ENCODE measurements around the gene SNX9. TPM values are rescaled to one million over a fixed set of nuclear protein-coding genes. Genes with fewer than 3 reads are reported as not detected.

The SNX9 gene
- total RNA-seq, 1 experiment from 2014 or later = 27.4 TPM

DNA sequence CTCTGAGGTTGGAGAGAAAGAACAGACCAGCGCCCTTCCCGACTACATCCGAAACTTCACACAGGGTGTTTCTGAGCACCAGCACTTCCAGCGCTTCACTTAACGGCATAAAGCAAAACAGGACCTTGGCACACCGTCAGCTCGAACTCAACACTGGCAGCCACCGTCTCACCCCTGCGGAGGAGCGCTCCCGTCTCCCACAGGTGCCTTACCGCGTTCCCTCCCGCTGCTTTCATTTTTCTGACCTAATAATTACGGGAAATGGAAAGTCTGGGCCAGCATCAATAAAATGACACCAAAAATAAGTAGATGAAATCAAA, 120.9 kb downstream of the SNX9 start:
- no peak overlapping the region for H3K4me3 ChIP-seq (ENCODE audit: low read depth, low read length)
- peaks cover 6% of the 10 kb centered on the region; the same call in 1 of the 2 replicates for H3K4me1 ChIP-seq
- H3K27me3 ChIP-seq (replicated peaks; ENCODE audit: control insufficient read depth, insufficient read depth, low read length) = no peaks in the 10 kb centered on the region
- Mint-ChIP-seq H3K4me1 (ENCODE audit: low read depth, unreplicated experiment) (no peaks in the 10 kb centered on the region), H3K36me3 (ENCODE audit: insufficient read depth, unreplicated experiment) (peaks cover 57% of the 10 kb centered on the region), H3K27ac (ENCODE audit: unreplicated experiment) (no peak overlapping the region), H3K9me3 (ENCODE audit: unreplicated experiment) (no peaks in the 10 kb centered on the region), H3K27me3 (ENCODE audit: insufficient read depth, unreplicated experiment) (no peaks in the 10 kb centered on the region), H3K4me3 (ENCODE audit: unreplicated experiment) (no peak overlapping the region)
- TF ChIP-seq, protein P1, sequence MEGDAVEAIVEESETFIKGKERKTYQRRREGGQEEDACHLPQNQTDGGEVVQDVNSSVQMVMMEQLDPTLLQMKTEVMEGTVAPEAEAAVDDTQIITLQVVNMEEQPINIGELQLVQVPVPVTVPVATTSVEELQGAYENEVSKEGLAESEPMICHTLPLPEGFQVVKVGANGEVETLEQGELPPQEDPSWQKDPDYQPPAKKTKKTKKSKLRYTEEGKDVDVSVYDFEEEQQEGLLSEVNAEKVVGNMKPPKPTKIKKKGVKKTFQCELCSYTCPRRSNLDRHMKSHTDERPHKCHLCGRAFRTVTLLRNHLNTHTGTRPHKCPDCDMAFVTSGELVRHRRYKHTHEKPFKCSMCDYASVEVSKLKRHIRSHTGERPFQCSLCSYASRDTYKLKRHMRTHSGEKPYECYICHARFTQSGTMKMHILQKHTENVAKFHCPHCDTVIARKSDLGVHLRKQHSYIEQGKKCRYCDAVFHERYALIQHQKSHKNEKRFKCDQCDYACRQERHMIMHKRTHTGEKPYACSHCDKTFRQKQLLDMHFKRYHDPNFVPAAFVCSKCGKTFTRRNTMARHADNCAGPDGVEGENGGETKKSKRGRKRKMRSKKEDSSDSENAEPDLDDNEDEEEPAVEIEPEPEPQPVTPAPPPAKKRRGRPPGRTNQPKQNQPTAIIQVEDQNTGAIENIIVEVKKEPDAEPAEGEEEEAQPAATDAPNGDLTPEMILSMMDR (IDR thresholded peaks at IDR 0.05; ENCODE audit: insufficient read depth in 1 of 2, low read depth in 1 of 2, low read length in 1 of 2, severe bottlenecking in 1 of 2, unreplicated experiment in 1 of 2) = no peak
- intact Hi-C loops (cut with micrococcal nuclease; ENCODE audit: unreplicated experiment) = no loop called here
- POLR2A ChIA-PET = no interaction called here
- H3K9me3 ChIP-seq = no peaks in the 10 kb centered on the region
- BruUV-seq (replicated peaks) = TSS peak; percentile 18
- DNase-seq = no peak
- H3K36me3 ChIP-seq (ENCODE audit: control insufficient read depth, insufficient read depth, low read length) = peaks cover 2% of the 10 kb centered on the region; the same call in 1 of the 2 replicates
- CTCF ChIA-PET = no interaction called here

DNA sequence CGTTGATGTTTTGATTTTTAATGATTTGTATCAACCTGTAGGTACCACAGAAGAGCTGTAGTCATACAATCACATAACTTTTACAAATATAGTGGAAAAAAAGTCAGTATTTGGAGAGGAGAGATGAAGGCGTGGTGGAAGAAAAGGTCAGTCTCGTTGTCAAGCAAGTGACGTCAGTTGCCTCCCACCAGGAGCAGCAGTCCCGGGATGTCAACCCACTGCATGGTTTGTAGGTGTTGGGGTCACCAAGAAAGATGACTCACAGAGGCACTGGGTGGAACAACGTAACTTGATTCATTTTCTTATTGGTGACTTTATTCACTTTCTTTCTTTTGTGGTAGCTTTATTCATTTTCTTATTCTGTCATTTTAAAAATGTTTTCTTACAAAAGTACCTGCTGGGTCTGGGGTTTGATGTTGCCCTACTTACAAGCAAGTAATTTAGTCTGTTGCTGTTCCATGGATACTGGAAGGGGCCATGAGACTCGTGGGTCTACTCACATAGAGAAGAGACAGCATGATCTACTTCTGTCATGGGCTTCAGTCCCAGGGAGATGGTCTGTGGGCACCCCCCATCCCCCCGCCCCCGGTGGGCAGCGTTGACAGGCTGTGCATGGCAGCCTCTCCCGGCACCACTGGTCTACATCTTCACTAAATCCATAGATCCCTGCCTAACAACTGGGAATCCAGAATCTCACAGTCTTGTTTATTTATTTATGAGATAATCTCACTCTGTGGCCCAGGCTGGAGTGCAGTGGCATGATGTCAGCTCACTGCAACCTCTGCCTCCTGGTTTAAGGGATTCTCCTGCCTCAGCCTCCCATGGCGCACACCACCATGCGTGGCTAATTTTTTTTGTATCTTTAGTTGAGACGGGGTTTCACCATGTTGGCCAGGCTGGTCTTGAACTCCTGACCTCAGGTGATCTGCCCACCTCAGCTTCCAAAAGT, 122.2 kb downstream of the SNX9 start:
- intact Hi-C loops (cut with micrococcal nuclease; ENCODE audit: unreplicated experiment) = loop anchor here (5.0 kb wide), 1 partner anchor 253 kb away; no protein-coding TSS in a partner anchor
- H3K36me3 Mint-ChIP-seq (ENCODE audit: insufficient read depth, unreplicated experiment) = peaks cover 56% of the 10 kb centered on the region
- H3K4me3 Mint-ChIP-seq (ENCODE audit: unreplicated experiment) = no peak overlapping the region
- no peak for DNase-seq
- Histone ChIP-seq H3K4me1 (peaks cover 5% of the 10 kb centered on the region; the same call in 1 of the 2 replicates), H3K27me3 (replicated peaks; ENCODE audit: control insufficient read depth, insufficient read depth, low read length) (no peaks in the 10 kb centered on the region), H3K9me3 (no peaks in the 10 kb centered on the region), H3K36me3 (ENCODE audit: control insufficient read depth, insufficient read depth, low read length) (no peaks in the 10 kb centered on the region; the same call in 1 of the 2 replicates), H3K4me3 (ENCODE audit: low read depth, low read length) (no peak overlapping the region)
- ChIA-PET CTCF (no interaction called here), POLR2A (no interaction called here)
- H3K9me3 Mint-ChIP-seq (ENCODE audit: unreplicated experiment) = peaks cover 7% of the 10 kb centered on the region
- no peaks in the 10 kb centered on the region for H3K4me1 Mint-ChIP-seq (ENCODE audit: low read depth, unreplicated experiment)
- no peak overlapping the region for H3K27ac Mint-ChIP-seq (ENCODE audit: unreplicated experiment)
- no peaks in the 10 kb centered on the region for H3K27me3 Mint-ChIP-seq (ENCODE audit: insufficient read depth, unreplicated experiment)
- BruUV-seq (replicated peaks) = no TSS peak
- TF ChIP-seq, protein P1 (IDR thresholded peaks at IDR 0.05; ENCODE audit: insufficient read depth in 1 of 2, low read depth in 1 of 2, low read length in 1 of 2, severe bottlenecking in 1 of 2, unreplicated experiment in 1 of 2) = no peak

DNA sequence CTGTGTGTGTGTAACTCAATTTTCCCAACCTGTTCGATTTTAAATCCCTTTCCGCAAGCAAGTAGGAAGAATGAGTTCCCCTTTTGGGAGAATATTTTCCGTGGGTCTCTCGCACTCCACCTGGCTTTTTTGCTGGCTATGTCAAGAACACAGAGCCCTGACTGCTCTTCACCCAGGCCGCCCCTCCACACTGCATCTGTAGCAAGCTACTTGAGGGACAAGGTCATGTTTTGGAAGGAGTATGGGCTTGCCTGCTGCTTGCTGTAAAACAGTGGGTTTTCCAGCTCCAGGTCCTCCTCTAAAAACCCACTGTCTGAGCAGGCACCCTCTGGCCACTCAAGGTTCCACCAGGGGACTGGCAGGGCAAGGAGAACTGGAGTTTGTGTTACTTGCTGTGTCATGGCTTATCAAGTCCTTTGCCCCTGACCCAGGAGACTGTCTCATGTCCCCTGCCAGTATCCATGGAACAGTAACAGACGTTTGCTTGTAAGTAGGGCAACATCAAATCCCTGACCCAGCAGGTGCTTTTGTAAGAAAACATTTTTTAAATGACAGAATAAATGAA, 123.1 kb downstream of the SNX9 start:
- no peaks in the 10 kb centered on the region; the same call in 1 of the 2 replicates for H3K36me3 ChIP-seq (ENCODE audit: control insufficient read depth, insufficient read depth, low read length)
- no peaks in the 10 kb centered on the region for H3K4me1 ChIP-seq
- Mint-ChIP-seq H3K36me3 (ENCODE audit: insufficient read depth, unreplicated experiment) (peaks cover 47% of the 10 kb centered on the region), H3K4me1 (ENCODE audit: low read depth, unreplicated experiment) (no peaks in the 10 kb centered on the region), H3K27ac (ENCODE audit: unreplicated experiment) (no peak overlapping the region), H3K27me3 (ENCODE audit: insufficient read depth, unreplicated experiment) (no peaks in the 10 kb centered on the region), H3K9me3 (ENCODE audit: unreplicated experiment) (peaks cover 10% of the 10 kb centered on the region), H3K4me3 (ENCODE audit: unreplicated experiment) (no peak overlapping the region)
- H3K27me3 ChIP-seq (replicated peaks; ENCODE audit: control insufficient read depth, insufficient read depth, low read length) = no peaks in the 10 kb centered on the region
- CTCF ChIA-PET = interaction anchor here (0.5 to 0.9 kb wide), 2 partner anchors 18 to 516 kb away, joined by 3 to 4 read pairs; no protein-coding TSS in a partner anchor
- H3K4me3 ChIP-seq (ENCODE audit: low read depth, low read length) = no peak overlapping the region
- no peak for DNase-seq
- TF ChIP-seq, protein P1 (IDR thresholded peaks at IDR 0.05; ENCODE audit: insufficient read depth in 1 of 2, low read depth in 1 of 2, low read length in 1 of 2, severe bottlenecking in 1 of 2, unreplicated experiment in 1 of 2) = no peak
- intact Hi-C loops (cut with micrococcal nuclease; ENCODE audit: unreplicated experiment) = loop anchor here (2.0 to 5.0 kb wide), 2 partner anchors 127 to 254 kb away; no protein-coding TSS in a partner anchor
- H3K9me3 ChIP-seq = no peaks in the 10 kb centered on the region
- no TSS peak for BruUV-seq (replicated peaks)
- POLR2A ChIA-PET = no interaction called here

Data from Caco-2 (cell line).